Caco-2 (cell line): ENCODE results near the gene ZNF12. TPM values are rescaled to one million over a fixed set of nuclear protein-coding genes. Genes with fewer than 3 reads are reported as not detected.

Experiments
- BruUV-seq: library from RNA; stranded (reverse); fragments of 400-500 nt; replicated peaks from 2 replicates; lab custom pipeline; 2021; lab: Mats Ljungman, UMichigan
- CTCF ChIA-PET: fragments of 300-600 bp; sonication (Branson Sonifier 250); formaldehyde crosslinking; loops from one replicate; lab custom pipeline; 2022; ENCODE audit warnings: antibody characterized with exemption; lab: Charles Lee
- POLR2A ChIA-PET: fragments of 300-600 bp; sonication (Branson Sonifier 250); formaldehyde crosslinking; loops from one replicate; lab custom pipeline; 2022; ENCODE audit warnings: antibody characterized with exemption; lab: Charles Lee
- DNase-seq, 2 experiments: peaks; one replicate each; pipeline versions ENCODE4 v3.0.0 to v3.0.0-alpha.2; 2020 to 2022
- H3K27me3 ChIP-seq: replicated peaks from 2 replicates; pipeline ENCODE4 v1.6.0; 2011; ENCODE audit warnings: low read length; ENCODE audit not compliant: control insufficient read depth, insufficient read depth
- H3K36me3 ChIP-seq: 2 replicates; pipeline ENCODE4 v1.5.1; 2011; ENCODE audit warnings: low read length; ENCODE audit not compliant: control insufficient read depth, insufficient read depth
- H3K4me1 ChIP-seq: fragments of 250-450 bp; sonication (Bioruptor Pico); 2 replicates; pipeline ENCODE4 v1.5.1; 2020; ENCODE audit warnings: mild to moderate bottlenecking
- H3K4me3 ChIP-seq: 2 replicates; pipeline ENCODE4 v1.5.1; 2011; ENCODE audit warnings: low read depth, mild to moderate bottlenecking, control low read depth, low read length
- H3K9me3 ChIP-seq: fragments of 250-450 bp; sonication (Bioruptor Pico); 2 replicates; pipeline ENCODE4 v1.5.1; 2020; ENCODE audit warnings: mild to moderate bottlenecking, moderate library complexity
- H3K27ac Mint-ChIP-seq: one replicate; pipeline ENCODE4 v1.8.0; 2022; ENCODE audit warnings: mixed read lengths; ENCODE audit not compliant: unreplicated experiment
- H3K27me3 Mint-ChIP-seq: one replicate; pipeline ENCODE4 v1.8.0; 2022; ENCODE audit warnings: mixed read lengths; ENCODE audit not compliant: insufficient read depth, unreplicated experiment
- H3K36me3 Mint-ChIP-seq: one replicate; pipeline ENCODE4 v1.8.0; 2022; ENCODE audit warnings: mild to moderate bottlenecking, mixed read lengths; ENCODE audit not compliant: insufficient read depth, unreplicated experiment
- H3K4me1 Mint-ChIP-seq: one replicate; pipeline ENCODE4 v1.8.0; 2022; ENCODE audit warnings: low read depth, mixed read lengths; ENCODE audit not compliant: unreplicated experiment
- H3K4me3 Mint-ChIP-seq: one replicate; pipeline ENCODE4 v1.8.0; 2022; ENCODE audit warnings: mild to moderate bottlenecking, moderate library complexity, mixed read lengths; ENCODE audit not compliant: unreplicated experiment
- H3K9me3 Mint-ChIP-seq: one replicate; pipeline ENCODE4 v1.8.0; 2022; ENCODE audit warnings: mixed read lengths; ENCODE audit not compliant: unreplicated experiment
- CTCF ChIP-seq, 2 experiments: fragments of 200-600 bp in 1 of 2; IDR thresholded peaks; 1 replicate in 1 of 2; 2 replicates in 1 of 2; pipeline versions ENCODE4 v1.5.1 to v1.8.0; 2011 to 2022; ENCODE audit warnings: antibody characterized with exemption in 1 of 2, control low read depth in 1 of 2, inconsistent platforms in 1 of 2, low read depth in 1 of 2, low read length in 1 of 2, mild to moderate bottlenecking in 1 of 2, moderate library complexity in 1 of 2; ENCODE audit not compliant: insufficient read depth in 1 of 2, severe bottlenecking in 1 of 2, unreplicated experiment in 1 of 2
- intact Hi-C: fragments of 100-400 bp; cut with micrococcal nuclease; formaldehyde crosslinking; loops from one replicate; pipeline ENCODE4 v1.10.0; 2022; ENCODE audit not compliant: unreplicated experiment
- total RNA-seq: library from RNA; stranded (reverse); gene quantifications from 2 replicates; pipeline ENCODE4 v1.2.3, GENCODE V29; 2022

ZNF12 gene
- total RNA-seq, 1 experiment from 2014 or later, result 30.4 TPM

- DNase-seq, result no peak
- Mint-ChIP-seq H3K27ac (no peak overlapping the region), H3K4me1 (peaks cover 5% of the 10 kb centered on the region), H3K36me3 (peaks cover 17% of the 10 kb centered on the region), H3K9me3 (peaks cover 7% of the 10 kb centered on the region), H3K4me3 (no peak overlapping the region), H3K27me3 (no peaks in the 10 kb centered on the region)
- ChIA-PET POLR2A (no interaction called here), CTCF (no interaction called here)
- Histone ChIP-seq H3K4me3 (no peak overlapping the region), H3K9me3 (peaks cover 12% of the 10 kb centered on the region), H3K4me1 (no peaks in the 10 kb centered on the region), H3K36me3 (peaks cover 7% of the 10 kb centered on the region), H3K27me3 (no peaks in the 10 kb centered on the region)
- intact Hi-C loops, result no loop called here
- BruUV-seq, result no TSS peak
- no peak for TF ChIP-seq CTCF (IDR thresholded peaks at IDR 0.05; ENCODE audit: insufficient read depth in 1 of 2, low read depth in 1 of 2, low read length in 1 of 2, severe bottlenecking in 1 of 2, unreplicated experiment in 1 of 2)
These were observed 1.6 kb upstream of the ZNF12 start for GRCh38 chr7:6708304-6708703.

- TSS peak; percentile 33 for BruUV-seq
- H3K27me3 ChIP-seq, result no peaks in the 10 kb centered on the region
- Mint-ChIP-seq H3K9me3 (peaks cover 29% of the 10 kb centered on the region), H3K4me3 (peak overlapping the region; percentile 88), H3K27ac (peak overlapping the region; percentile 78), H3K4me1 (peaks cover 8% of the 10 kb centered on the region), H3K36me3 (peaks cover 17% of the 10 kb centered on the region), H3K27me3 (no peaks in the 10 kb centered on the region)
- ChIA-PET CTCF (no interaction called here), POLR2A (no interaction called here)
- H3K36me3 ChIP-seq, result peaks cover 12% of the 10 kb centered on the region
- intact Hi-C loops, result loop anchor here (2.0 kb wide), 1 partner anchor 69 kb away; the partner anchor contains the start of gene ZNF316
- H3K4me3 ChIP-seq, result peak overlapping the region; percentile 85
- no peaks in the 10 kb centered on the region for H3K4me1 ChIP-seq
- H3K9me3 ChIP-seq, result peaks cover 16% of the 10 kb centered on the region
- peak in 1 of 2 experiments; percentile 58 for DNase-seq
- TF ChIP-seq CTCF (IDR thresholded peaks at IDR 0.05; ENCODE audit: insufficient read depth in 1 of 2, low read depth in 1 of 2, low read length in 1 of 2, severe bottlenecking in 1 of 2, unreplicated experiment in 1 of 2), result no peak
These were observed 635 bp downstream of the ZNF12 start for GRCh38 chr7:6705959-6706665.

- no peak for TF ChIP-seq CTCF (IDR thresholded peaks at IDR 0.05; ENCODE audit: insufficient read depth in 1 of 2, low read depth in 1 of 2, low read length in 1 of 2, severe bottlenecking in 1 of 2, unreplicated experiment in 1 of 2)
- Histone ChIP-seq H3K4me1 (no peaks in the 10 kb centered on the region), H3K36me3 (peaks cover 19% of the 10 kb centered on the region), H3K9me3 (peaks cover 22% of the 10 kb centered on the region), H3K27me3 (no peaks in the 10 kb centered on the region), H3K4me3 (no peak overlapping the region)
- H3K4me3 Mint-ChIP-seq, result no peak overlapping the region
- H3K9me3 Mint-ChIP-seq, result peaks cover 39% of the 10 kb centered on the region
- peaks cover 8% of the 10 kb centered on the region for H3K4me1 Mint-ChIP-seq
- no TSS peak for BruUV-seq
- no peaks in the 10 kb centered on the region for H3K27me3 Mint-ChIP-seq
- no peak overlapping the region for H3K27ac Mint-ChIP-seq
- POLR2A ChIA-PET, result no interaction called here
- DNase-seq, result no peak
- H3K36me3 Mint-ChIP-seq, result peaks cover 14% of the 10 kb centered on the region
- intact Hi-C loops, result no loop called here
- CTCF ChIA-PET, result no interaction called here
These were observed 4.9 kb downstream of the ZNF12 start for GRCh38 chr7:6701860-6702259.
